Glomerular visceral epithelial cell (primary cell): Measurements from ENCODE around the gene CAMTA1.
"Not testable (repeated sequence)": the region's sequence is repeated elsewhere in the genome, so short reads cannot be mapped to it uniquely, and the experiment has no call there.

Experiments used
- DNase-seq: peaks from one replicate; pipeline ENCODE4 v3.0.0-alpha.2; 2016; ENCODE audit errors: extremely low spot score

The CAMTA1 gene

DNA sequence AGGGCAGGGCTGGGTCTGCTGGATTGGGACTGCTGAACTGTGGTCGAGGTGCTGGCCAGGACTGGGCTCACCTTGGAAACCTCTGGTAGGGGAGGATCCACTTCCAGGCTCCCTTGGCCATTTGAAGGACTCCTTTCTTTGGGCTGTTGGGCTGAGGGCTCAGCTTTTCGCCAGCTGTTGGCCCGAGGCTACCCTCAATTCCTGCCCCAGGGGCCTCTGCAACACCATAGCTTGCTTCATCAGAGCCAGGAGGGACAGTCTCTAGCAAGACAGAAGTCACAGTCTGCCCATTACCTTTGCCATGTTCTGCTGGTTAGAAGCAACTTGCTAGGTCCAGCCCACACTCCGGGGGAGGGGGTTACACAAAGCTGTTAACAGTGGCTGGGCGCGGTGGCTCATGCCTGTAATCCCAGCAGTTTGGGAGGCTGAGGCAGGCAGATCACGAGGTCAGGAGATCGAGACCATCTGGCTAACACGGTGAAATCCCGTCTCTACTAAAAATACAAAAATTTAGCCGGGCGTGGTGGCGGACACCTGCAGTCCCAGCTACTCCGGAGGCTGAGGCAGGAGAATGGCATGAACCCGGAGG is 25.0 kb downstream of the CAMTA1 start:
- not testable (repeated sequence) for DNase-seq

DNA sequence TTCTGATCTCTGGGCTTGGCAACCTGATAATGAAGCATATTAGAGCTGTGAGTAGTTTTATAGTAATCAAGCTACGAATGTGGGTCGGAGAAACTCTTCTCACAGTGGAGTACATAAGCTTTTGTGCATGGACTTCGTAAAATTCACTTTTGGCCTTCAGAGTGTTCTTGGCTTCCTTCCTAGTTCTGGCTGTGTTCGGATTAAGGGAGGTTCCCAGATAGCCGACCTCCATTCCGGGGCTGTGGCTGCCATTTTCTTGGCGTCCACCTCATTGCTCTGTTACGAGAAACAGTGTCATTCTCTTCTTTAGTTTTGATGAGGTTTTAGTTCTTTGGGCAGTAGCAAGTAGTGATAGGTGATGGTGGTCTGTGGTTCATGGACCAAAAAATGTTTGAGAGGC is 26.3 kb downstream of the CAMTA1 start:
- DNase-seq = no peak

DNA sequence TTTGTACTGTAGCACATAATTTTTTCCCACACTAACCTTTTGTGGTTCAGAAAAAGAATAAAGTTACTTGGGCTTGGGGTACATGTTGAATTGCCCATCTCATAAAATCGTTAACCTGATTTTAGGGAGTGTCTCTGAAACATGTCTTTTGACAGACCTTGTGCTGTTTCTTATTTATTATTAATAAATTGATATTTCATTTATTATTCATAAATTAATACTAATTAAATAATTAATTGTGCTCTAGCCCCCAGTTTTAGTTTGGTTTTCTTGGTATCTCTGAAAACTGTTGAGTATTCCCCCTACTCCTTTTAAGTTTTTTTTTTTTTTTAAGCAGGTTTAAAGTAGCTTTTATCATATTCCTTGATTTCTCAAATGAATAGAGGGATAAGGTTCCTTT is 27.9 kb downstream of the CAMTA1 start:
- DNase-seq = no peak

DNA sequence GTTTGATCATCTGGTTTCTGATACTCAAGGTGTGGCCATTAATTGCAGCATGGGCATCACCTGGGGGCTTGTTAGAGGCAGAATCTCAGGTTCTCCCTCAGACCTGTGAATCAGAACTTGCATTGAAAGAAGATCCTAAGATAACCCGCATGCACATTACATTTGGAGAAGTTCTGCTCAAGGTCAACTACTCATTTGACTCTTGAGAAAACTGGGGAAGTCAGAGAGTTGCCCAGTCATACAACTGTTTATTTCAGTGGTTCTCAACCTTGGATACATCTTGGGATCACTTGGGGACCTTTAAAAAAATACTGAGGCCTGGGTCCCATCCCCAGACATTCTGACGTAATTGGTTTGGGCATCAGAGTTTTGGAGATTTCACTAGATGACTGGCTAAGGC is 30.5 kb downstream of the CAMTA1 start:
- DNase-seq = no peak

DNA sequence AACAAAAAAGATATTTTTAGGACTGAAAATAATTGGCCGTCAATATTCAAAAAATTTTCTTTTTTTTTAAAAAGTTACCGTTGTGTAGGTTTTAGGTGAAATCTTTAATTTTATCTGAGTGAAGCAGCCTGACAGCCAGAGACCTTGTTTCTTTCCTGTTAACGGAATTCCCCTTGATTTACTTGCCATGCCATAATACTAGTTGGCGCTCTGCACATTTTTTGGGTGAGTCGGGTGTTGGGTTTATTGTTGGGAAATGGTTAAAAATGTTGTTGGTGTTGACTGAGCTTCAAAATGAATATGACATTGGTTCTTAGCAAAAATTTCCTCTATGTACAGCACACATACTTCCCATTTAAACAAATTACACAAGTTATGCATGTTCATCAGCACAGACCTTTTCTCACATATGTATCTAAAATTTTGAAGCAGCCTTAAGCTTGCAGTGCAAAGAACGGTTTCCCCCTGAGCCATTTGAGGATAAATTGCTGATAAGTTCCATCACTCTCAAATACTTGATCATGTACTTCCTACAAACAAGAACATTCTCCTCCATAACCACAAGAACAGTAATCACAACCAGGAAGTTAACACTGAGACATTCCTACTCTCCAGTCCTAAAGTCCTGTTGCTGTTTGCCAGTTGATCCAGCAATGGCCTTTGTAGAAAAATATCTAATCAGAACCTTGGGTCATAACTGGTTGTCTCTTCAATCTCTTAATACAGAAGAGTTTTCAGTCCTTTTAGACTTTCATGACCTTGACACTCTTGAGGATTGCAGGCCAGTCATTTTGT is 34.2 kb downstream of the CAMTA1 start:
- DNase-seq = peak; percentile 16

DNA sequence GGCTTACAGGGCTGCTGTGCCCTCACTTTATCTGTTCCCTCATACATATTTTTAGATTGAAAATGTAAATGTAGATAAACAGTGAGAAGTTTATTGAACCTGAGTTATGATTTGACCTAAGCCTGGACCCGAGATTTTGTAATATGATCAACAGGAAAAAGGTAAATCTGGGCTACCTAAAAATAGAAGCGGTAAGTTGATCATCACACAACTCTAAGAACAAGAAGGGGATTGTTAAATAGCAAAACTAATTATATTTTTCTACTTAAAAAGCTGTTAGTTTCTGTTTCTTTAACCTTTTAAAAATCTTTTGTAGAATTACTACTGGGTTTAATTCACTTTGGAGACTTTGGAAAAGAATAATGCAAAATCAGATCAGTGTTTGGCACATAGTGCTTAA is 35.6 kb downstream of the CAMTA1 start:
- no peak for DNase-seq

DNA sequence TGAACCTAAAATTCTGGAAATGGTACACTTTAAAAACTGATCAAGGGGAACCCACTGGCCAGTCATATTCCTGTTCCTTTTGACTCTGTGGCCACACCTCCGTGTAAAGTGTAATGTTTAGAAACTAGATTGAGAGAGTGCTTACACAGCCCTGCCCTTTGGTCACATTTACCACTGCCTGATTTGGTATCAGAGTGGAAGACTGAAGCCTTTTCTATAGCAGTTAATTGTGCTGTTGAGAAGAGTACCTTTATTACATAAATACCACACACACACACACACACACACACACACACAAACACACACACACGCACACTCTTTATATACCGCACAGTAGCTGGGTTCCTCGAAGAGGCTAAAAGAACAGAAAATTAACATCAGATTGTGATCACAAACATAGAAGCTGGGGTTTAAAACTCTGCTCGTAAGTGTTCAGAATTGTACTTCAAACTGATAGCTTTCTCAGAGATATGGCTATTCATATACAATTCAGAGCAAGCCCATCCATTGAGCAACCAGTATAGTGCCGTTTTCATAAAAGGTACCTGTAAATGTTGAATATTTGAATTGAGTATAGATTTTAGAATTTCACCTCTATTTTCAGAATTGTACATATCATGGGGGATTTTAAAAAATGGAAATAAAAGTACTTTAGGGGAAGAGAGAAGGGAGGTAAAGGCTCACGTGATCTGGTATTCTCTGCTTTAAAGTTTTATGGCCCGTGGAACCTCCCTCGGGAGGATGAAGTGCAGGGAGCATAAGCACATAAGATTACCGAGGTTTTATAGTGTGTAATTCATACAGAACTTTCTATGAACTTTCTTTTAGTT is 37.5 kb downstream of the CAMTA1 start:
- DNase-seq = peak; percentile 26

DNA sequence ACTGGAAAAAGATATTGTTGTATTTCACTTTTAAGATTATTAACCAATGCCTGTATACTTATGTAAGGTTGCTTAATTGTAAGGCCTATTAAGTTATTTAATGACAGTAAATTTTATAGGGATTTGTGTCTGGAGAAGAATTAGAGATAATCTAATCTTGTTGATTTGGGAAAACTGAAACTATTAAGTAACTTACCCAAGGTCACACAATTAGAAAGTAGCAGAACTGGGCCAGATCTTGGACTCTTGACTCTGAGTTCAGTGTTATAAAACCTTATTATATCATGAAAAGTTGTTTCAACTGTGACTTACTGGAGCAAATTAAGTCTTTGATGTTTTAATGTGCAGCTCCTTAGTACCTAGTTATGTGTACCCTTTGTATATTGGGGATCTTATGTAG is 38.5 kb downstream of the CAMTA1 start:
- DNase-seq = no peak

DNA sequence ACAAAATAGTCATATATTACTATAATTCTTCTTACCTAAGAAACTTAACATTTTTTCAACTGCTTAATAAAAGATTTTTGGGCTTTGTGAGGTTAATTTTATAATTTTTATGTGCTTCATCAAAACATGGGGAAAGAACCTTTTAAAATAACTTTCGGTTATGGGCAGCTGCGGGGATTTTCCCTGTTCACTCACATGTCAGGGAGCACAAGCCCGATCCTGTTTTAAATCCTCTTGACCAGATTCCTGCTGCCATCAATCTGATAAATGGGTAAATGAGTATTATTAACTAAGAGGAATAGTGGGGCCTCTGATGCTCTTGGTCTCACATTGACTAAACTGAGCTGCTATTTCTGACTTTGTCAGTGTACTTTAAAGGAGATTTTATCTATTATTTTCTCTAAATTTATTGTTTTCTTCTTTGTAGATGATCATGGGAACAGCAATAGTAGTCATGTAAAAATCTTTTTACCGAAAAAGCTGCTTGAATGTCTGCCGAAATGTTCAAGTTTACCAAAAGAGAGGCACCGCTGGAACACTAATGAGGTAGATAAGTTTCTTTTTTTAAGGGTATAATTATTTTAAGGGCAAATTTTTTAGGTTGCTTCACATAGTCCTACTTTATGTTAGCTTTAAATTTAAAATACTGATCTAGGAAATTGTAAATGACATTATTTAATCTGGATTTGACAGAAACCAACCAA is 39.6 kb downstream of the CAMTA1 start:
- peak; percentile 22 for DNase-seq

DNA sequence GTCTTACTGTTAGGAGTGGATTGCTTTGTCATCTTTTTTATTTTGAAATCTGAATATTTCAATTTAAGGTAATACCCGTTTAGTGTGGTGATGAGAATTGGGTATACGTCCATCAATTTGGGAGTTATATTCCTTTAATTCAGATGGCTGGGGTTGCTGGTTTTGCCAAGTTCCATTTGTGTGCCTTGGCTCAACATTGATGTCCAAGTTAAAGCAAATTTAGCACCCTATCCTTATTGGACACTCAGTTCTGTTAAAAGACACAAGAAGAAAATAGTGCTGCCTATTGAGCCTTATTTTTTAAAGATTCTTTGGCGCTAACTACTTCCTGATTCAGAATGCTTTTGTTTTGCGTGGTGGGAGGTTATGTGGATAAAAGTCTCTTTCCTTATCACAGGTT is 40.6 kb downstream of the CAMTA1 start:
- DNase-seq = no peak

DNA sequence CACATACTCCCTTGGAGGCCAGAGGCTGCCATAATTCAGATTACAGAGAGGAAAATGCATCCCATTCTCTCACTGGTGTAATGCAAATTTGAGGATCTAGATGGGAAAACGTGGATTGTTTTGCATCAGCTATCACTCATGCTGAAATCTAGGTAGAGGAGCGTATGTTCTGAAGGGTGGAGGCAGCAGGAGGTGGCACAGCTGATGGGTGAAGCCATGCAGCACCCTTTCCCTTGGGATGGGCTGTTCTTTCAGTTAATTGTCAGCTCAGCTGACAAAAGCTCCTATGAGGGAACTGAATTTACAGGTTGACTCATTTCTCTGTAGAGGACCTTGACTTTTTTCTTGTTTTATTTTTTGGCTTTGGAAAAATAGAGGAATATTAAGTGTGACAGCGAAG is 41.8 kb downstream of the CAMTA1 start:
- no peak for DNase-seq

DNA sequence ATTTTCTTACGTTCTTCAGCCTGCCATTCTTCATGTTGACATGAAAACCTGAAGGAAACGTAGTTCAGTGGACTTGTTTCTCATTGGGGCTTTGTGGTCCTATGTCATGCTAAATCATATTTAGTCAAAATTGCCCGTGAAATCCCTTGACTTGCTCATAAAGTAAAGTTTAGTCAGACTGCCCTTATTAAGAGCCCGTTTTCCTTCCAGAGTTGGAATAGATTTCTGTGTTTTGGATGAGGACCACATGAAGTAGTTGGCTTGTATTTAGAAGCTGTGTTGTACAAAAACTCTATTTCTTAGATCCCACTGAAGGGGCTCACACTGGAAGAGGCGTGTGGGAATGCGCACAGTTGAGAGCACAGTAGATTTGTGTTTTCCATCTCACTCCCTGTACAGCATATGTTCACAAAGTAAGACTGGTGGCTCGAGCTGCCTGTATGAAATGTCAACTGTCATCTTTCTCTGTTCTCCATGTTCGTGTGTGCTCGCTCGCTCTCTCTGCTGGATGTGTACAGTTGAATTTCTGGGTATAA is 42.4 kb downstream of the CAMTA1 start:
- DNase-seq = no peak

DNA sequence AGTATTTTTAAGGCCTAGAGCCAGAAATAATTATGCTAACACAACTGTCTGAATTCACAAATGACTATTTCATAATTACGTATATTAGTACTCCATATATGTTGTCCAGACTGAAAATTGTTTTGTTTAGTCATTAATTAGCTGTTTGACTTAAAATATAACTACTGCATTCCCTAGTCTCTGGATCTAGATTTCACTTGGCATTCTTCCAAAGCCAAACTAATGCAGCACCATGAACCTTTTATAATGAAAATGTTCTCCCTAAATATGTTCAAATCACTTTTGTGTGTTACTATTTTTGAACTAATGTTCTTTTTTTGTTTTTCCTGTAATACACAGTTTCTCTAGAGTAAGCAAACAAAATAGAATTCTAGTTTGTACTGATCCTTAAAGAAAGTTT is 46.1 kb downstream of the CAMTA1 start:
- no peak for DNase-seq

DNA sequence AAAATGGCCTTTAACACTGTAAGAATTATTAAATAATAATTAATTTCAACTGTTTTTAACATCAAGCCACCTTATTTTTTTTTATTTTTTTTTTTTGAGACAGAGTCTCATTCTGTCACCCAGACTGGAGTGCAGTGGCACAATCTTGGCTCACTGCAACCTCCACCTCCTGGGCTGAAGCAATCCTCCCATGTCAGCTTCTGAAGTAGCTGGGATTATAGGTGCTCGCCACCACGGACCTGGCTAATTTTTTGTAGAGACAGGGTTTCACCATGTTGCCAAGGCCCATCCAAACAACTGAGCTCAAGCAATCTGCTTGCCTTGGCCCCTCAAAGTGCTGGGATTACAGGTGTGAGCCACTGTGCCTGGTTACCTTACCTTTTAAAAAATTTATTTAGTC is 46.8 kb downstream of the CAMTA1 start:
- not testable (repeated sequence) for DNase-seq

DNA sequence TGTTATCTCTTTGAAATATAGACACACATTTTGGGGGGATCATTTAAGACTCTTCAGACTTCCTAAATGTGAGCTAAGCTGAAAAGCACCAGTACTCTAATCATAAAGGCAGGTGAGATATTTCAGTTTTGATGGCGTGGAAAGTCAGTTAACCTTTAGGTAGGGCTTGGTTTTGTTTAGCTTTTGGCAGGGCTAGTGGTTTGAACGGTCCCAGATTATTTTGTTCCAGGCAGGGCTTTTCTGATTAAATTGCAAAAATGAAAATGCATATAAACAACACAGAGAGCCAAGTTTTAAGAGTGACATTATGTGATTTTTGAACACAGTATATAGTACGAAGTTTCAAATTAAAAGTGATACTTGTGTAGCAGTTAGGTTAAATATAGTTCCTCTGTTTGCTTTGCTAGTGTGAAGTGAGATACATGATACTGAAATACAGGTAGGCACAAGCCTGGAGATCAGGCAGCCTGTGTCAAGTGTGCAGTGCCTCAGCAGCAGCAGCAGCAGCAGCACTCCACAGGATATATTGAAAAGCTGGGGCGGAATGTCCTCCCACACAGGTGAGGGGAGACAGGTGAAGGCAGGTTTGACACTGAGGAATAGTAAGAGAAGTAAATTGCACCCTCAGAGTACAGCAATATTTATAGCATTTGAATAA is 47.4 kb downstream of the CAMTA1 start:
- no peak for DNase-seq

DNA sequence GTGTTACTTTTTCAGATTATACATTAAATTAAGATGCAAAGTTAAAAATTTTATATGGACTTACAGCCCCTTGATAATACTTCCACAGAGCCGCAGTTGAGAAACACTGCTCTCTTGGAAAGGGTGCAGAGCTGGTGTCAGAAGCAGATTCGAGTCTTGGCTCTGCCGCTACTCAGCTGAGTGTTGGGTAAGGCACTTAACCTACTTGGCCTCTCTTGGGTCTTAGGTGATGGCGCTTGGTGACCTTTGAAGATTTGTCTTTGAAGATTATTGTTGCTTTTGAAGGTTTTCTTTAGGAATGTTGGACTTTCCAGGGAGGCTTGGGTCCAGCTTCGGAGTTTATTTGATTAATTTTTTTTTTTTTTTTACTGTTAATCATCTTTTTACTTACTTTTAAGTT is 48.5 kb downstream of the CAMTA1 start:
- DNase-seq = no peak

DNA sequence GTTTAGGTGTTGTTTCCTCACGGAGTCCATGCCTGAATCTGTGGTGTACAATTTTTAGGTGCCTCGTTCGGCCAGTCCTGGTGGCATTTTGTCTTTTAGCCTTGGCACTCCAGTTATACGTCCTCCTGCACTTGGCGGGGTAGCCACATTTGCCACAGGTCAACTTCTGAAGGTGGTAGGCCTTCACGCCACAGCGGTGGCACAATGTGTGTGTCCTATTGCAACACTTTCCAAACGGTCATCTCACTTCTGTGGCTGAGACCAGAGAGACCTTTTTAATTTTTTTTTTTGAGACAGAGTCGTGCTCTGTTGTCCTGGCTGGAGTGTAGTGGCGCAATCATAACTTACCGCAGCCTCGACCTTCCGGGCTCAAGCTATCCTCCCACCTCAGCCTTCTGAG is 49.1 kb downstream of the CAMTA1 start:
- no peak for DNase-seq

DNA sequence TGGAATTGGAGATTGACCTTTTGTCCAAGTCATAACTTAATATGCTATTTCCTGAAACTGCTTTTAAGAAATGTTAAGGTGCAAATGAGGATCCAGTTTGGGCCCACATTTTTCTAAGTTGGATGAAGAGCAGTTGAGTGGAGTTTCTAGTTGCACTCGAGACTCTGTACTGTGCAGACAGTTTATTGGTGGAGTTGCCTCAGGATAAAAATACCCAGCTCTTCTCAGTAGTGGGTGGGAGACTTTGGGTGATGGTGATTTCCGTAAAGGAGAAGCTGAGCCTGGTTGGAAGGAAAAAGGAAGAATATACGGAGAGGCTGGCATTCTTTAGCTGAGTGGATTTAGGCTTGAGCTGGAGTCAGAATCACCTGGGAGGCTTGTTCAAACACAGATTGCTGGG is 49.9 kb downstream of the CAMTA1 start:
- DNase-seq = no peak

DNA sequence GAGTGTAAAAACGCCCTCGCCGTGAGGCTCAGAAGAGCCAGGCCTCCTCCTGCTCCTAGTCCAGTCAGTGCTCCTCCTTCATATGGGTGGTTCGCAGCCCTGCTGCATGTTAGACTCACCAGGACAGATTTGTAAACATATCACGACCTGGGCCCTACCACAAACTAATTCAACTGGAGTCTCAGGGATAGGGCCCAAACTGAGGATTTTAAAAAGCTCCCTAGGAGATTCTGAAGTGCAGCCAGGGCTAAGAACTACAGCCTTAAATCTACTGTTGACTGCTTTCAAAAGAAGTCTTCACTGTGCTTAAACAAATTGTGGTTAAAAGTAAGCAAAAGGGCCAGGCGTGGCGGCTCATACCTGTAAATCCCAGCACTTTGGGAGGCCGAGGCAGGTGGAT is 57.0 kb downstream of the CAMTA1 start:
- no peak for DNase-seq

DNA sequence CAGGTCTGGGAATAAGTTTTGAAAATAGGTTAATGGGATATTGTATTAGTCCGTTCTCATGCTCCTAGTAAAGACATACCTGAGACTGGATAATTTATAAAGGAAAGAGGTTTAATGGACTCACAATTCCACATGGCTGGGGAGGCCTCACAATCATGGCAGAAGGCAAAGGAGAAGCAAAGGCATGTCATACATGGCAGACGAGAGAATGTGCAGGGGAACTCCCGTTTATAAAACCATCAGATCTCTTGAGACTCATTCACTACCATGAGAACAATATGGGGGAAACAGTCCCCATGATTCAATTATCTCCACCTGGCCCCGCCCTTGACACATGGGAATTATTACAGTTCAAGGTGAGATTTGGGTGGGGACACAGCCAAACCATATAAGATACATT is 60.5 kb downstream of the CAMTA1 start:
- not testable (repeated sequence) for DNase-seq

DNA sequence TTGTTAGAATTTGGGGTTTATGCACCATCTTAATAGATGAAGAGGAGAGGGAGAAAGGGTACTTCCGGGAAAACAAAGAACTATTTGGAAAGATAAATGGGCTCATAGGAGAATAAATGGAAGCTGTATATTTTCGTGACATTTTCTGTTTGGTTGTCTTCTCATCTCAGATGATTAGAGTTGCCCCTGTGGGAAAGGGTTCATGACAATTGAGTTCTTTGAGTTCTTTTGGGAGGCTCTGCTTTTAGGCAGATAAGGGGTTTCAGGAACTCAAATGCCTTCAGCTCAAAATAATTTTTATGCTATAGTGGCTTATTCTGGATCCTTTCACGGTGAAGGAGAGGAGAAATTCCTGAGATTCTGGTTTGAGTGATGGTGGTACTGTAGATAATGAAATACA is 63.6 kb downstream of the CAMTA1 start:
- no peak for DNase-seq
